ENCODE measurements around the gene PPP2R1A.

PPP2R1A gene

GRCh38 chr19:52244021-52244420 is 54.2 kb downstream of the PPP2R1A start:
- DNase-seq (ENCODE audit: low read depth in 2 of 2): no peak

DNA sequence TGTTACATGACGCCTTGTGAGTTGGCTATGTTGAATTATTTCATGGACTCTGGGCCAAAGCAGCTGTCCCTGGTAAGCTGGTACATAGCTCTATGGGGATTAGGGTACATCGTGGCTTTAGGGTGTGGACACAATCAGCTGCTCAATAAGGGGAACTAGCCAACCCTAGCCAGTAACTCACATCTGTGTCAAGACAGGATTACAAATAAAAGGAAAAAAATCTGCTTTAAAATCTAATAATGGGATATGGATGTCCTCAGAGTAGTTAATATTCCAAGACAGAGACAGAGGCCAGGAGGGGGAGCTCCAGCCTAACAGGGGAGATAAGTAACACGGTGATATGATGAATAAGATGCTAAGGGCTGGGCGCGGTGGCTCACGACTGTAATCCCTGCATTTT is 58.4 kb downstream of the PPP2R1A start:
- peak; percentile 36 to 49 for DNase-seq (ENCODE audit: low read depth in 2 of 2)

DNA sequence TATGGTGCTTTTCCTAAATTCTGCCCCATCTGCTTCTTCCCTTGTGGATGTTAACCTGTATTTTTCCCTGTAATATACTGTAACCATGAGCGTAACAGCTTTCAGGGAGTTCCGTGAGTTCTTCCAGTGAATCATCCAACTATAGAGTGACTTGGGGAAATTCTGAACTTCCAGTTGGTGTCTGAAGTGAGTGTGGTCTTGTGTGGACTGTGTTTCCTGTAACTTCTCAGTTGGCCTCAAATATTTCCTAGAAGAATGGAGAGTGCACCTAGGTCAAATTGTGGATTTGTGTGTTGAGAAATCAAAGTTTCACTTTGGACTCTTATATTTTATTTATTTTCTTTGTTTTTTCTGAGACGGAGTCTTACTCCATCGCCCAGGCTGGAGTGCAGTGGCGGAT is 68.6 kb downstream of the PPP2R1A start:
- DNase-seq (ENCODE audit: low read depth in 2 of 2): no peak

- DNase-seq (ENCODE audit: low read depth in 2 of 2): peak in 1 of 2 donors; percentile 30
These were observed 75.7 kb downstream of the PPP2R1A start for GRCh38 chr19:52265556-52265955.

- peak; percentile 92 to 98 for DNase-seq (ENCODE audit: low read depth in 2 of 2)
These were observed 79.7 kb downstream of the PPP2R1A start, which contains the start of gene ZNF766 for GRCh38 chr19:52269338-52270261. Gene ZNF766 (plus strand): TSS chr19:52269587. CDS start chr19:52269614, 27 bp downstream.

DNA sequence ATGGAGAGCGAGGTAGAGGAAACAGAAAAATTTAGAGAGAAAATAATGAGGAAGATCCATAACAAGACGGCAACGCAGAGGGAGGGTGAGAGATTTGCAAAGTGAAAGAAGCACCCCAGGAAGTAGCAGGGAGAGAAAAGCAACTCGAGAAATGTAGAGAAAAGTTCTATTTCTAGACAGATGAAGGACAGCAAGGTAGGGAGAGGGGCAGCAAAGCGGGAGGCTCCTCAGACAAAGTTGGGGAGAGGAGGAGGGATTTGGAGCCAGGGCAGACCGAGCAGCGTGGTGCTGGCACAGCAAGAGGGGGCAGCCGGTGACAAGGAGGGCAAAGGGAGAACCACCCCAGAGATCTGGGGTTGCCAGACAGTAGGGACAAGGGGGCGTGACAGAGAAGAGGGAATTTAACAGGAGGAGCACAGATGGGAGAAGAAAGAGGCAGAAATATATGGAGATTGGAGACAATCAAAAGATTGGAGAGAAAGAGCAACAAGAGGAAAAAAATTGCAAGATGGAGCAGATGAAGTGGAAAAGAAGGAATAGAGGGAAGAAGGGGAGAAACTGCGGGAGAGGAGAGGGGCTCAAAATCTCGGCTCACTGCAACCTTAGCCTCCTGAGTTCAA is 80.5 kb downstream of the PPP2R1A start:
- DNase-seq (ENCODE audit: low read depth in 2 of 2): no peak

DNA sequence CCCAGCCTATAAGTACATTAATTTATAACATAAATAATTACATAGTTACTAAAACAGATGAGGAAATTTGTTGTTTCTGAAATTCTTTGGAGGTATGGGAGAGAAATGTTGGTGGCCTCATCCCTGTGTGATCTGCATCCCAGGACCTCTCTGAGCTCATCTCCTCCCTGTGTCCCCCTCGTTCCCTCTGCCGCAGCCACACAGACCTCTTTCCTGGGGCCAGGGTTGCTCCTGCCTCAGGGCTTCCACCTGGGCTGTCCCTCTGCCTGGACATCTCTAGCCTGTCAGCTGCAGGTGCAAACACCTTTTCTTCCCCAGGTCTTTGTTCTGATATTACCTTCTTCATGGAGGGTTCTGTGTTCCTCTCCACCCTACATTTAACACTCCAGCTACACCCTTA is 83.4 kb downstream of the PPP2R1A start:
- no peak for DNase-seq (ENCODE audit: low read depth in 2 of 2)

DNA sequence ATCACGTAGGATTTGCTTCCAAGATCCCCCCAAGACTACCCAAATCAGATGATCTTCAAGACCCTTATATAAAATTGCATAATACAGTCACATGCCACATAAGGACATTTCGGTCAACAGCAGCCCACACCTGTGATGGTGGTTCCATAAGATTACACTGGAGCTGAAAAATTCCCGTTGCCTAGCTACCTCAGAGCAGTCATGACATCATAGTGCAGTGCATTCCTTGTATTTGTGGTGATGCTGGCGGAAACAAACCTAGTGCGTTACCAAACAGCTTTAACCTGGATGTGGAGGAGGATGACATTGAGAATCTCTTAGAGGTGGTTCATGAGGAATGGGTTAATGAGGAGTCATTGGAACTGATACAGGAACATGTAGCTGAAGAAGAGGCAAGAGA is 84.3 kb downstream of the PPP2R1A start:
- DNase-seq (ENCODE audit: low read depth in 2 of 2): no peak

GRCh38 chr19:52275988-52276387 is 86.1 kb downstream of the PPP2R1A start:
- no peak for DNase-seq (ENCODE audit: low read depth in 2 of 2)

DNA sequence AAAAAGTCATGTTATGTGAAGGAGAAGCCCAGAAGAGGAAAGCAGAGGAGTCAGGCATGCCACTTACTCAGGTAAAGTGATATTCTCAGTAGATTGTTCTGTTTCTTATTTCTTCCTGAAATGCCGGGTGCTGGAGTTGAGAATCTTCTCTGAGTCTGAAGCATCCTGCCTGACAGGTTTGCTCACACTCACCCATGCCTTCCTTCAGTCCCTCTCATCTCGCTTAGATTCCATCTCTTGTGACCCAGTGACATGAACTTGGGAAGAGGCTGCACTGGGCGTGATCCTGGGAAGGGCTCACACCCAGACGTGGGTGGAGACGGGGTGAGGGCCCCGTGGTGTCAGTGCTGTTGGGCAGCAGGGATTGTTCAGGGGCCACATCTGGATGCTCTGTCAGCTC is 87.6 kb downstream of the PPP2R1A start:
- DNase-seq (ENCODE audit: low read depth in 2 of 2): no peak
